H4 (cell line): Measurements from ENCODE around the gene PDK4. TPM values are rescaled to one million over a fixed set of nuclear protein-coding genes. Genes with fewer than 3 reads are reported as not detected.
"Not testable (repeated sequence)": the region's sequence is repeated elsewhere in the genome, so short reads cannot be mapped to it uniquely, and the experiment has no call there.

Experiments
- DNase-seq: peaks from one replicate; pipeline ENCODE4 v3.0.0-alpha.2; 2015; ENCODE audit warnings: low spot score
- total RNA-seq: library from RNA; depleted of rRNA; stranded (reverse); fragments of >200 nt; shearing (Covaris generic); gene quantifications from 2 replicates; pipeline ENCODE4 v1.2.3, GENCODE V29; 2014

The PDK4 gene
- total RNA-seq, 1 experiment from 2014 or later: 0.45 TPM

DNA sequence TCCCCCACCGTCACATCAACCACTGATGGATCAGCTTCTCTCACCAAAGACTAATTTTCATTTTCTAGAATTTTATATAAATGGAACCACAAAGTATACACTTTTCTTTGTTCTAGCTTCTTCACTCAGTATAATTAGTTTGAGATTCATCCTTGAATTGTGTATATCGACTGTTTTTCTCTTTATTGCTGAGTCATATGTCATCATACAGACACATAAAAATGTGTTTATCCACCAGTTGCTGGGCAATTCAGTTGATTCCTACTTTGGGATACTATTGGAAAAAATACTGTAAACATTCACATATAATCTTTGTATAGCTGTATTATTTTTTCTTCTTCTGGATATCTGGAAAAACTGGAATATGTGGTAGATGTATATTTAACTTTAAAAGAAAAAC, 26.6 kb downstream of the PDK4 start:
- no peak for DNase-seq

DNA sequence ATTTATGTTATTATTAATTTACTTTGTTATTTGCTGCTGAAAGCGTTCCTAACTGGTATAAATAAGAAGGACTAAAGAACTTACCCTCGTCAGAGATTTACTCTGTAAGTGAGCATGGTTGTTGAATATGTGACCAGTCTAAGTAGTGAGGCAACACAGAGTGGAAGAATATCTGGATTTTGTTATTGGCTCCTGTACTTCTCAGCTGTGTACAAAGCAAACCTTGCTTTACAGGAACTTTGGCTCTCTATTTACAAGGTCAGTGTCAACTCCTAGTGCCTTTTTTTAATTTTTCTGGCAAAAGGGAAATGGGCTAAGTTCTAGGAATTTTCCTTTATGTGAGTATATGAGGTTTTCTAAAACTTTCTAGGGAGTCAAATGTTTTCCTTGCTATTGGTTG, 35.6 kb downstream of the PDK4 start:
- DNase-seq: no peak

DNA sequence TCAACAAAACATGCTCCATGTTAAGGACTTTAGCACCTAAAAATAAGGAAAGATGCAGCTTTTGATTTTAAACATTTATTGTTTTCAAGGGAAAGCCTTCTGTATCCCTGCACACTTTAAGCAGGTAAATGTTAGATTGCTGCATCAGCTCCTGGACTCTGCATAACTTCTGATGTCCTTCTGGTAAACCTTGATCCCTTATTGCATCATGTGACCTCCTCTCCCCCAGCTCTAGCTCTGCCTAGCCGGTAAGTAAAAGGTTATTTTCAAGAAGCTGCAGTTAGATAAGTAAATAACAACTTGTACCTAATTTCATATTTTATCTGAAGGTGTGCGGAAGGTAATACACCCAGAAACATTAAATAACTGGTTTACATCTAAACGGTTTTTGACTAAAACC, 37.5 kb downstream of the PDK4 start:
- DNase-seq: no peak

DNA sequence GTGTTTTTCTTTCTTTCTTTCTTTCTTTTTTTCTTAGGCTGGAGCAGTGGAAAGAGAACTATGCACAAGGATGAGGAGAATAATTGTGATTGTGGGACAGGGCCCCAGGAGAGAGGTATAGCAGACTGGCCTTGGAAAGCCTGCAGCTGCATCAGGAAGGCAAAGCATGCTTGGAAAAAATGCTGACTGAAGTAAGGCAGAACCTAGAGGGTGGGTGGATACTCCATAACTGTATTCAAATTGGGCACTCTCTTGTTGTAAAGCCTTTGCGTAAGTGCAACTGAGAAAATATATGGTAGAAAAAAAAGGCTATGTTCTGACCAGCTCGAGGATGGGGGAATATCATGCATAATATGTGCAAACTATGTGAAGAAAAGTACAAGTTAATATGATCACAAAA, 39.5 kb downstream of the PDK4 start:
- no peak for DNase-seq

DNA sequence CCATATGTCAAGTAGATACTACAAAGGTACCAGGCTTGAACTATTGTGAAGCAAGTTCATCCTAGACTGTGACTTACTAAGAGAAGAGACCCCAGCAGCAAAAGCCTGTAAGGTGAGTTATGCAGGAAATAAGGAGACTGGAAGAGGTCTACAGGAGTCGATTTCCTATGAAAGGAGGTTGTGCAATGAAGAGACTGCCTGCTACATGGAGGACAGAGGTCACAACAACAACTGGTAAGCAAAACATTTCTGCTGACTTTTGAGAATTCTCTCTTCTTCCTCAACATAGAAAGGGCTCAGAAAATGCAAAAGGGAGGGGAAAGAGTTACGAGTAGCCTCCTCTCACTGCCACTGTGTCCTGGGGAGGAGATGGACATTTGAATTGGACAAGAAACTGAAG, 42.4 kb downstream of the PDK4 start:
- DNase-seq: no peak

DNA sequence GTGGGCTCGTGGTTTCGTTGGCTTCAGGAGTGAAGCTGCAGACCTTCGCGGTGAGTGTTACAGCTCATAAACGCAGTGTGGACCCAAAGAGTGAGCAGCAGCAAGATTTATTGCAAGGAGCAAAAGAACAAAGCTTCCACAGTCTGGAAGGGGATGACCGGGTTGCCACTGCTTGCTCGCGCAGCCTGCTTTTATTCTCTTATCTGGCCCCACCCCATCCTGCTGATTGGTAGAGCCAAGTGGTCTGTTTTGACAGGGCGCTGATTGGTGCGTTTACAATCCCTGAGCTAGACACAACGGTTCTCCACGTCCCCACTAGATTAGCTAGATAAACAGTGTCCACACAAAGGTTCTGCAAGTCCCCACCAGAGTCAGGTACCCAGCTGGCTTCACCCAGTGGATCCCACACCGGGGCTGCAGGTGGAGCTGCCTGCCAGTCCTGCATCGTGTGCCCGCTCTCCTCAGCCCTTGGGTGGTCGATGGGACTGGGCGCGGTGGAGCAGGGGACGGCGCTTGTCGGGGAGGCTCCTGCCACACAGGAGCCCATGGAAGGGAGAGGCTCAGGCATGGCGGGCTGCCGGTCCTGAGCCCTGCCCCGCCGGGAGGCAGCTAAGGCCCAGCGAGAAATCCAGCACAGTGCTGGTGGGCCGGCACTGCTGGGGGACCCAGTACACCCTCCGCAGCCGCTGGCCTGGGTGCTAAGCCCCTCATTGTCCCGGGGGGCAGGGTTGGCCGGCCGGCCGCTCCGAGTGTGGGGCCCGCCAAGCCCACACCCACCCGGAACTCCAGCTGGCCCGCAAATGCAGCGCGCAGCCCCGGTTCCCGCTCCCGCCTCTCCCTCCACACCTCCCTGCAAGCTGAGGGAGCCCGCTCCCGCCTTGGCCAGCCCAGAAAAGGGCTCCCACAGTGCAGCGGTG, 44.0 kb downstream of the PDK4 start:
- DNase-seq: not testable (repeated sequence)

DNA sequence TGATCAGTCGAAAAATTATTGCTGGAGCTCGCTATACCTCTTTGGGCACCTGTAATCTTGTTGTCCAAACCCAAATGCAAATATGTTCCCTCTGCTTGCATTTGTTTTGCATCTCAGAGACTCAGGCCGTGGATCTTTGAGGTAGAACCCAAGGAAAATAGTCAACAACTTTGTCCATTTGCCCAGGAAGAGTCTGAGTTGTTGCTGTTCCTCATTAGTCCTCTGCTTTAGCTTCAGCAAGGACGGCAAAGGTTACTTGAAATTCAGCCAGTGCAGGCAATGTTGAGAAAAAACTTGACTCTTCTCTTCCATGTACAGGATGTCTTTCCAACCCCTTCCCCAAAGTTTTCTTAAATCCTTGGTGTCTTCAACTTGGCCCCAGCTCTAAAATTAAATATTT, 45.8 kb downstream of the PDK4 start:
- no peak for DNase-seq

DNA sequence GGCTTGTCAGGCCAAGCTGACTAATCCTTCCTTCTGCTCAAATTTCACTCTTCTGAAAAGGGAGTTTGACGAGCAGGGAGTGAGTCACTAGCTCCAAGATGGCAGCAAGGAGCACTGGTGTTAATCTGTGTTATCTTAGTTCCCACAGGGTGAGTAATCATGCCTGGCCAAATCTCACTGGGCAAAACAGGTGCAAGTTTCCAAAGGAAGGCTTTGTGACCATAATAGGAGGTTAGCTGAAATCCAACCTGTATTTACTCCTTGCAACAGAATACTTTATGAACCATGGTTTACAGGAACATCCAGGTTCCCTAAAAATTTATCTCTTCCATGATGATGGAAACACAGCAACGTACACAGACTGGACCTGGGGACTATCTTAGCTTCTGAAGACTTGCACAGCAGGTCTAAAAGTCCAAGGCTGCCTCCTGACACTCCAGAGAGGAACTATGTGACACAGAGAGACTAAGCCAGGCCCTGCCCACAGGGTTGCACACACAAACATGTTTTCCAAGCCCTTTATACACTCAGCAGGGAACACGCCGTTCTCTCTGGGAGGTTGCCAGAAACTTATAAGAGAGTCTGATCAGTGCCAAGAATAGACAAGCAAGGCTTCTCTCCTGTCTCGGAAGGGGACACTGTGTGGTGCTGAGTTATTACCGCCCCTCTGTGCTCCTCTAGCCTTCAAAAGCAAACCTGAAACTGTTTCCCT, 46.3 kb downstream of the PDK4 start:
- peak; percentile 92 for DNase-seq

DNA sequence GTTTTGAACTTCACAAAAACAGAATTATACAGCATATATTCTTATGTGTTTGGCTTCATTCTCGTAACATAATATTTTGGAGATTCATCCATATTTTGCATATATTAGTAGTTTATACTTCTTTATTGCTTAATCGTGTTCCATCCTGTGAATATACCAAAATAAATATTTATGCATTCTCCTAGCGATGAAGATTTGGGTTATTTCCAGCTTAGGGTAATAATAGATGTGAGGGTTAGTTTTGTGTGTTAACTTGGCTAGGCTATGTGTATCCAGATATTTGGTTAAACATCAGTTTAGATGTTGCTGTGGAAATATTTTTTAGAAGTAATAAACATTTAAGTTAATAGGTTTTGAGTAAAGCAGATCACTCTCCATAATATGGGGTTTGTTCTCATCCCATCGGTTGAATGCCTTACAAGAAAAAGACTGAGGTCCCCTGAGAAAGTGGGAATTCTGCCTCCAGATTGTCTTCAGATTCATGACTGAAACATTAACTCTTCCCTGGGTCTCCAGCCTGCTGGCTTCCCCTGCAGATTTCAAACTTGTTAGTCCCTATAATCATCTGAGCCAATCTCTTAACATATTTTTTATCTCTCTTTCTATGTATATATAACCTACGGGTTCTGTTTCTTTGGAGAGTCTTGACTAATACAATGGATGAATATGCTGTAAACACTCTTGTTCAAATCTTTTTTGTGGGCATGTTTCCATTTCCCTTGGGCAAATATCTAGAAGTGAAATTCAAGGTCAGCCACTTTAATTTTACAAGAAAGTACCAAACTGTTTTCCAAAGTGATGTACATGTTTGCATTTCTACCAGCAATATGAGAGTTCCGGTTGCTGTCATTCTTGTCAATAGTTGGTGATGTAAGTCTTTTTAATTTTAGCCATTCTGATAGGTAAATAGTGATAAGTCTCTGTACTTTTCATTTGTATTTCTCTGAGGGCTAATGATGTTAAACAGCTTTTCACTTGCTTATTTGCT, 48.7 kb downstream of the PDK4 start:
- no peak for DNase-seq

DNA sequence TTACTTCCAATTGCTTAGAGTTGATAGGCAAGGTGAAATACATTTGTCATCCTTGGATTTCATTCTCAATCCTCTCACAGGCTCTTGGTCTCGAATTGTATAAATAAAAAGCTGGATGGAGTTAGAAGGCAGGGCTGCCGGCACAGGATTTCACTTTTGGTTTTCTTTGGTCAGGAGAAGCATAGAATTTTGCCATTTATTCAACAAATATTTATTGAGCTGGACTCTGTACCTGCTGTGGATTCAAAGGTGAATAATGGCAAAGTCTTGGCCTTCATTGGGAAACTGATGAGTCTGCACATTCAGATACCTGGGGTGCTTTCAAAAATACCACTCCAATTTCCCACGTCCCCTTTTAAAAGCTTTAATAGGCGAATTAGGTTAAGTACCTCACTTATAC, 49.7 kb downstream of the PDK4 start:
- DNase-seq: no peak

DNA sequence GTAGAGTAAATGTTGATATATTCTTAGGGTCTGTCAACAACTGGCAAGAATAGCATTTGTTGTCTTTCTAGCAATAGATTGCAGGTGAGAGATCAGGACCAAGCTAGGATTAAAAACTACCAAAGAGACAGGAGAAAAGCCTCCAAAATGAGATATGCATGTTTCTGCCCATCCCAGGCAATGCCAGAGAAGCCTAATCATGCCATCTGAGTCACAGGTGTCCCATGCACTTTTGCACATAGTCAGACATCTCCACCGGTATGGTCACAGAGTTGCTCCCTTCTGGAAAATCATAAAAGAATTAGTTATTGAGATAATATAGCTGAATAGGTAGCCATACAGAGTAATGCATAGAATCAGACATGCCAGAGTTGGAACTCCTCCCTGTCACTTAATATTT, 50.6 kb downstream of the PDK4 start:
- DNase-seq: no peak

DNA sequence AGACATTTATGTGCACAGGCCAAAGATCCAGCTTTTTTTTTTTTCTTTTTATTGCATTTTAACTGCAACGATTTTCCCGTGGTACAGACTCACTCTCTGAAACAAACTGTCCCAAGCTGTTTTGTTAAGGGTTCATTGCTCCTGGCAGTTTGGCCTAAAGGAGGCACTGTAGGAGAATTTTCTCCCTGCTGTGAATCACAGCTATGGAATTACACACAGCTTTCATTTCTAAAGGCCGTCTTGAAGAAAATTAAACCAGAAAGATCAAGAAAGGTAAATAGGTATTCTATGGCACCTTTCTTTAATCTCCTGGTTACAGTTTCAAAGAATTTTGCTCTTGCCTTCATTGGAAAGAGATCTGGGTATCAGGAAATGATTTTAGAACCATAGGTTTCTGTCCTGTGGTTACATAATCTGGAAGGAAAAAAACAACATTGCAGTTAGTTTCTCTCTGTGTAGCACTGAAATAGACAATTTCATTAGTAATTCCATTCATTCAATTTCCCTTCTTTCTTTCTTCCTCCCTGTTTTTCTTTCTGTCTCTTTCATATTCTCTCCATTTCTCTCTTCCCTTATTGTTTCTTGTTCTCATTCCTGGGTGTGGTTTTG, 51.2 kb downstream of the PDK4 start:
- peak; percentile 71 for DNase-seq

DNA sequence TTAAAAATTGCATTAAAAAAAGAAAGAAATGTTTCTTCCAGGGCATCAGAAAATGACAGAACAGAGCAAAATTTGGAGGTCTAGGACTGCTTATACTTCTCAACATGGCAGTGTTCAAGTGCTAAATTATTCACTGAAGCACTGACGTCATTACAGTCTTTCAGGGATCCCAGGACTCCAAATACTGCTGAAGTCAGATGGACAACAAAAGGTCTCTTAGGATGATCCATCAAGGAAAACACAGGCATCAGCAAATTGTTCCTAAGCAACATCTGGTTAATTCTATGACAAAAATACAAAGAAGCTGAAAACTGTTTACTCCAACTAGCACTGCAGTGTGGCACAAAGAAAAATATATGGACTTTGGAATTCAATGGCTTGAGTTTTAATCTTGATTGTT, 52.1 kb downstream of the PDK4 start:
- no peak for DNase-seq

DNA sequence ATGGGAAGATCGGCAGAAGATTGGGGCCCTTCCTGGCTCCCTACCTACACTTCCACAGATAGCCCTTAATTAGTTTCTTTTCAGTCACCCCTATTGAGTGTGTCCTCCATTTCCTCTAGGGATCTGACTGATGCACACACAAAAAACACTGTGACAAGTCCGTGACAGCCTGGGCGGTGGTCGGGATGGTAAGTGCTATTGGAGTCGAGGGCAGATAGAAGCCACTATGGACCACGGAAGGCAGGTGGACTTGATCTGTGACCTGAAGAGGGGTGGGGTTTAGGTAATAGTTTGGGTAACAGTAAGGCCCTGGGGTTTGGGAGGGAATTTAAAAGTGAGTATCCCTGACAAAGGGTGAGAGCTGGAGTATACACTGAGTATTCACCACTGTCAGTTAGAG, 53.0 kb downstream of the PDK4 start:
- DNase-seq: no peak

DNA sequence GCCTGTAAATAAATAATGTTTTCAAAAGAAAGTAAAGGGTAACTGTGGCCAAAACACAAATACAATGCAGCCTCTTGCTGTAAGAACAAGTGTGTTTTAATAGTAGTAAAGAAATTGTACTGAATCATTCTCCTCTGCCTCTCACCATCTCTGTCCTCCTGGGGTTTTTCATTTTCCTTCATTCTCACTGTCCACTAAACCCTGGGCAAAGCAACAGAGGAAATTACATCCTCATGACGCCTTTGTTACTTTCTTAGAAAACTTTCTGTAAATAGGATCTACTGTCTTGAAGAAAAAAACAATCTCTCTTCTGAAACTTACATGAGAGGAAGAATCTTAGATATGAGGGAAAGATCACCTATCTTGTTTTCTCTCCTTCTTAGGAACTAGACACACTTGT, 56.0 kb downstream of the PDK4 start:
- no peak for DNase-seq

DNA sequence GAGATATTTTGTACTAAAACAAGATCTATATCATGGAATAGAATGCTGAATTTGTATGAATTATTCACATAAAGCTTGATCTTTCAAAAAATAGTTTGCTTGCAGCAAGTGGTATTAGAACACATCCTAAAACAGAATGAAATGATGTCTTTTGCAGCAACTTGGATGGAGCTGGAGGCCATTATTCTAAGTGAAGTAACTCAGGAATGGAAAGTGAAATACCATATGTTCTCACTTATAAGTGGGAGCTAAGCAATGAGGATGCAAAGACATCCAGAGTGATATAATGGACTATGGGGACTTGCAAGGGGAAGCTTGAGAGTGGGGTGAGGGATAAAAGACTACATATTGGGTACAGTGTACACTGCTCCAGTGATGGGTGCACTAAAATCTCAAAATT, 56.9 kb downstream of the PDK4 start:
- no peak for DNase-seq

DNA sequence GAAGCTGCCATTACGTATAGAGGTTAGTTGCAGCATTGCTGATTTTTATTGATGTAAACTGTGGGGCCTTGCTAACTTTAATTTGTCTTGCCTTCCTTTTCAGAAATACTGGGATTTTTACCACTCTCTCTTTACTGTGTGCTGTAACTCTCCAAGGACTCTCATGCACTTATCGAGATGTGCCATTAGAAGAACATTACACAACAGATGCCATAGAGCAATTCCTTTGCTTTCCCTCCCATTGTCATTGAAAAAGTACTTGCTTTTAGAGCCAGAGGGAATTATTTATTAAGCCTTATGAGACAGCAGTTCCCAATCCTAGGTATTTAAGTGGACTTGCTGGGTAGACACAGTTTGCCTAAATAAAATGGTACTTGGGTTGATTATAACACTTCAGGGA, 58.8 kb downstream of the PDK4 start:
- DNase-seq: no peak

DNA sequence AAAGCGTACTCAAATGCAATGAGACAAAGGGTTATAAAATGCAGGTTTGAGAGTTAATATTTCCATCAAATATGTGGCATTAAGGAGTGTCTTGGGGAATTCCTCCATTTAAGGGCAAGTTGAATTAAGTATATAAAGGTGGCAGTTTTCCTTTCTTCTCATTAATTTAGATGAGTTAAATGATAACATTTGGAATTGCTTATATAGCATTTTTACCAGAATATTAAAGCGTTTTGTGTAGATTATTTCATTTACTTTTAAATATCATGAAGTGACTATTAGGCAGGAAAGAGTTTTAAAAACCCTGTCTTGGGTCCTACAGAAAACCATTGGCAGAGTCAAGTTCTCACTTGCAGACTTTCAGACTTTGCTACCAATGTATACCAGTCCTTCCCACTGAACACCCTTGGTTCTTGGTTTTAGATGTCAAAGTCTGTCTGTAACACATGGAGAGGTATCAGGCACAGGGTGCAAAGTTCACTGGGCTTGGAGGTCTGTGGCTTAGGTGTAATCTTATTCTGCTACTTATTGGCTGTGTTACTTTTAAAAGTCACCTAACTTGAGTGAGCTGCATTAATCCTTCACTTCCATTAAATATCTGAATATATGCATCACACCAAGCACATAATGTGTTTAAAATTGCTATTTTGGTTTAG, 59.5 kb downstream of the PDK4 start:
- no peak for DNase-seq

DNA sequence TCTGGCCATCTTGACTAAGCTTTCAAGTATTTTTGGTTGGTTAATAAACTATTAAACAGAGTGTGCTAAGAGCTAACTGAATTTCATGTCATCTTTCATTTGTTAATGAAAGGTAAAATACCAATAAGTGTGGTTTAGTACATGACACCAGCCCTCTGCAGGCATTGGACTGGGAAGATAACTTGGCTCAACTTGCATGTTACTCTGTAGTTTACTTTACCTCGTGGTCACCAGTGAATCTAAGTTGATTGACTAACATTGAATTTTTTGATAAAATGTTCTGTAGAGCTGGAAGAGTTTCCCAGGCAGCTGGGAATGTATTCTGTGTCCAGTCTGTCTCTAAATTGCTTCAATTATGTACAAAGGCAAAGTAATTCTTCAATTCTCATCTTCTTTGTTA, 60.7 kb downstream of the PDK4 start:
- no peak for DNase-seq

DNA sequence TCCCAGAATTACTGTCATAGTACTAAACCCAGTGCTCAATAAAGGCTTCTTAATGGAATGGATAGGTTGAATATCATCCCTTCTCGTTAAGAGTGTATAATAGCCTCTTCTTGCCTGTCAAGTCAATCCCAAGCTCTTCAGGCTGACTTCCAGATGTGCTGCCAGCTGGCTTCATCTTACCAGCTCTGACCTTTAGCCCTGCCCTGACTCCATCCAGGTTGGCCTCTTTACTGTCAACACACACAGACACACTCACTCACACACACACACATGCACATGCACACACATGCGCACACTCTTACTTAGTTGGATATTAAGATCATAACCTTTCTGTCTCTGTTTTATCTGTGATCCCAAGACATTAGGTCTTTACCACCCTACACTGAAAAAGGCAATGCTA, 61.5 kb downstream of the PDK4 start:
- no peak for DNase-seq
